Rectal smooth muscle tissue (tissue), 1 donor: ENCODE measurements around the gene GCC2.
A peak's percentile ranks its signal among the peaks of the same experiment; 100 is the strongest.

Experiments used
- H3K27ac ChIP-seq: one replicate; pipeline ENCODE4 v1.7.0; 2013; ENCODE audit warnings: low read depth, low read length, inconsistent platforms
- H3K27me3 ChIP-seq: one replicate; pipeline ENCODE4 v1.7.0; 2013; ENCODE audit warnings: low read length; ENCODE audit not compliant: control insufficient read depth, insufficient read depth
- H3K36me3 ChIP-seq: one replicate; pipeline ENCODE4 v1.7.0; 2013; ENCODE audit warnings: low read length; ENCODE audit not compliant: control insufficient read depth, insufficient read depth
- H3K4me1 ChIP-seq: one replicate; pipeline ENCODE4 v1.7.0; 2013; ENCODE audit warnings: low read length; ENCODE audit not compliant: control insufficient read depth, insufficient read depth
- H3K4me3 ChIP-seq: one replicate; pipeline ENCODE4 v1.7.0; 2013; ENCODE audit warnings: low read length
- H3K9ac ChIP-seq: one replicate; pipeline ENCODE4 v1.7.0; 2013; ENCODE audit warnings: low read length

GCC2 gene

GRCh38 chr2:108448678-108449409, at the start of gene GCC2:
TSS of gene GCC2 (plus strand) at chr2:108449206. CDS start at chr2:108449275, 69 bp downstream.
- Histone ChIP-seq H3K36me3 (no peaks in the 10 kb centered on the region), H3K27ac (peak within 1 kb of the TSS; percentile 88), H3K4me1 (peaks cover 9% of the 10 kb centered on the region), H3K4me3 (peak within 1 kb of the TSS; percentile 86), H3K9ac (peak within 1 kb of the TSS; percentile 96), H3K27me3 (no peaks in the 10 kb centered on the region)

DNA sequence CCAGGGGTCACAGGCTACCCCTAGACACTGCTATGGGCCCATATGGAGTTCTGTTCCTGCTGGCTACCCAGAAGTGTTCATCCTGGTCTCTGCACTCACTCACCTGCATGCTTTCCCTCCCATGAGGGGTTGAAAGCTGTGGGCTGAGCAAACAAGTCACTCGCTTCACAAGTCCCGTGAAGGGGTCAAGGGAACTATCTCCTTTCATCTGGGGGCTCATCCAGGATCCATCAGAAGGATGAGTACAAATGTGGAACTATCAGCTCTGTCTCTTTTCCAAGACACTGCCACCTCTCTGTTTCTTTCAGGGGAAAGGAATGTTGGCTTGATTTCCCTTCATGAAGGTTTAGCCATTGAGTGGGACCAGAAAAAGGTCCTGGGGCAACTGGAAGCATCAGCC, 49.5 kb upstream of the GCC2 start:
- H3K9ac ChIP-seq: no peak overlapping the region
- no peak overlapping the region for H3K4me3 ChIP-seq
- no peaks in the 10 kb centered on the region for H3K4me1 ChIP-seq
- H3K36me3 ChIP-seq: no peaks in the 10 kb centered on the region
- no peaks in the 10 kb centered on the region for H3K27me3 ChIP-seq
- no peak overlapping the region for H3K27ac ChIP-seq

DNA sequence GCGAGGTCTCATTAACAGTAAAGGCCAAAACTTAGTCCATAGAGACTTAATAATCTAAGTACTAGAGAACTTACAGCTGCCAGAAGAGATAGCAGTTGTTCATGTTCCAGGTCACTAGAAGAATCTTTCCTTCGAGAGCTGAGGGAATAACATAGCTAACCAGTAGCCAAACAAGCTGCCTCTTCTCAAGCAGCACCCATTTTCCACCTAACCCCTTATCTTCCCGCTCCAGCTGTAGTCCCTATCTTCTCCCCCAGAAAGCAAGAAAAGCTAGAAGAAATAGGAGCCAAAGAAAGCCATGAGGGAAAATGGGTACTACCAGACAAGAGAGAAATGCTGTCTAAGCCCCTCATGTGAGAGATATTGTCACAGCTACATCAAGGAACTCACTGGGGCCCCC, 47.2 kb upstream of the GCC2 start:
- H3K4me3 ChIP-seq: no peak overlapping the region
- H3K27me3 ChIP-seq: no peaks in the 10 kb centered on the region
- H3K4me1 ChIP-seq: no peaks in the 10 kb centered on the region
- no peak overlapping the region for H3K9ac ChIP-seq
- H3K36me3 ChIP-seq: no peaks in the 10 kb centered on the region
- H3K27ac ChIP-seq: no peak overlapping the region

DNA sequence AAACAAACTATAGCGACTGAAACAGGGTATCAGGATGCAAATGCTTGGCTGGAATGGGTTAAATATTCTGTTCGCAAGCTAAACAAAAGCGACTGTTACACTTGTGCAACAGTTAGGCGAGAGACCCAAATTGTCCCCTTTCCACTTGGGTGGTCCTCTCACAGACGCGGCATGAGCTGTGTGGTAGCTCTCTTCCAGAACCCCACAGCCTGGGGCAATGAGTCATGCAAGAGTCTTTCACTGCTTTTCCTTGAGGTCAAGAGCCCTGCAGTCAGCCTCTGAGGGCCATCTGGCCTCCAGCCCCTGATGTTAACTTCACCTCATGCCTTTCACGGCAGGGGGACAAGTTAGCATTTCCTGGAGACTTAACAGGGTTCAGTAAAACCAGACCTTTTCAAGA, 45.5 kb upstream of the GCC2 start:
- Histone ChIP-seq H3K4me3 (no peak overlapping the region), H3K36me3 (no peaks in the 10 kb centered on the region), H3K27me3 (no peaks in the 10 kb centered on the region), H3K9ac (no peak overlapping the region), H3K4me1 (no peaks in the 10 kb centered on the region), H3K27ac (no peak overlapping the region)

DNA sequence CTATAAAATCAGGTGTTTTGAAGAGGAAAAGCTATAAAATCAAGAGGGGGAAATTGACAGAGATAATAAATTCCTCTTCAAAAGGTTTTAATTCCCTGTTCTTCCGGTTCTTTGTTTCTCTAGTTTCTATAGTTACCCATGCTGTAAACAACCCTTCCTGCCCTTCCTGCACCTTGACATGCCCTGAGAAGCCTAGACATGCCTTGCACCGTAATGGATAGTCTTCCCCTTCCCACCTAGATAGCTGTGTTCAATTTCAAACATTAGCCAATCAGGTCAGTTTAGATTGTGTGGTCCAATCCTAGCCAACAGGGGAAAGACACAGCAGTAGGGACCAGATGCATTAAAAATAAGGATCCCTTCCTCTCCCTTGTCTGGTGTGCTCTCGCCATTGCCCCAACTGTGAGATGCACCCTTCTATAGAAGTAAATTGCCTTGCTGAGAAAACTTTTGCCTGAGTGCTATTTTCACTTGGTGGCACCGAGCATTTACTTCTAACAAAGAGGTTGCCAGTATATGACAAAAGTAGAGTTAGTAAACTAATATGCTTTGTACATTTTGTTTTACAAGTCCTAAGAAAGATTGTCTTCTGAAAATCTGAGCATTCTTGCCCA, 44.1 kb upstream of the GCC2 start:
- Histone ChIP-seq H3K4me1 (no peaks in the 10 kb centered on the region), H3K9ac (no peak overlapping the region), H3K4me3 (no peak overlapping the region), H3K27me3 (no peaks in the 10 kb centered on the region), H3K27ac (no peak overlapping the region), H3K36me3 (no peaks in the 10 kb centered on the region)

GRCh38 chr2:108407864-108408729, 40.9 kb upstream of the GCC2 start:
- Histone ChIP-seq H3K9ac (no peak overlapping the region), H3K4me3 (no peak overlapping the region), H3K36me3 (no peaks in the 10 kb centered on the region), H3K4me1 (no peaks in the 10 kb centered on the region), H3K27ac (no peak overlapping the region), H3K27me3 (no peaks in the 10 kb centered on the region)

DNA sequence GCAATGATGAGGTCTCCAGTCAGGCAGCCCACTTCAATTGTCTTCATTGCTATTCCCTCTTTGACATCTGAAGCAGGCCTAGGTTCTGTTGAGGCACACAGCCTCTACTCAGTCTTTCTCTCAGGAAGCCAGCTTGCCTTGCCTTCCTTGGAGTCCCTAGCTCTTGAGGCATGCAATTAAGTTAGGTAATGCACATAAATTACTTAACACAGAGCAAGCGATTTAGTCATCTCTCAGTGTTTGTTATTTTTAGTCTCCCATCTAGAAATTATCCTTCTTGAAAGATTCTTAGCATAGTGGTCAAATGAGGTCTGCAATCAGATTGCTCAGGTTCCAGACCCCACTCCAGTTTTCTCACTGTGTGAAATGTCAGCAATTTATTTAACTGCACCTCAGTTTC, 39.2 kb upstream of the GCC2 start:
- Histone ChIP-seq H3K4me1 (no peaks in the 10 kb centered on the region), H3K9ac (no peak overlapping the region), H3K4me3 (no peak overlapping the region), H3K27ac (no peak overlapping the region), H3K36me3 (no peaks in the 10 kb centered on the region), H3K27me3 (no peaks in the 10 kb centered on the region)

- no peaks in the 10 kb centered on the region for H3K36me3 ChIP-seq
- H3K27ac ChIP-seq: no peak overlapping the region
- H3K27me3 ChIP-seq: no peaks in the 10 kb centered on the region
- no peak overlapping the region for H3K4me3 ChIP-seq
- H3K9ac ChIP-seq: no peak overlapping the region
- H3K4me1 ChIP-seq: no peaks in the 10 kb centered on the region
These were observed 35.9 kb upstream of the GCC2 start for GRCh38 chr2:108412995-108413710.

DNA sequence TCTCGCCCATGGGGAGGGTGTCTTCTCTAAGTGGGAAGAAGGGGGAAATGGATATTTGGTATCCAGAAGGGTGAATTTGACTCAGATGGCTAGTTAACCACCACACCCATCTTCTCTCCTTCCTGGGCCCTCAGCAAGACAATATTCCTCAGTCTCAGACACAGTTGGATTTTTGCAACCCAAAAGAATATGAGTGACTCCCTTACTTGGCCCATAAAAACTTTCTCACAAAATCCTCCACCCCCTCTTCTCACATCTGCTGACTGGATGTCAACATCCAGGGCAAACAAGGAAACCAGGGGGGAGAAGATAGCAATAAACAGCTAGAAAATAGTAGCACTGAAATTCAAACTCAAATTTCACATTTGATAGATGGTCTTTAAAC, 35.3 kb upstream of the GCC2 start:
- no peak overlapping the region for H3K27ac ChIP-seq
- no peaks in the 10 kb centered on the region for H3K4me1 ChIP-seq
- H3K36me3 ChIP-seq: no peaks in the 10 kb centered on the region
- no peaks in the 10 kb centered on the region for H3K27me3 ChIP-seq
- no peak overlapping the region for H3K9ac ChIP-seq
- no peak overlapping the region for H3K4me3 ChIP-seq

- Histone ChIP-seq H3K4me1 (no peaks in the 10 kb centered on the region), H3K27me3 (no peaks in the 10 kb centered on the region), H3K4me3 (no peak overlapping the region), H3K27ac (no peak overlapping the region), H3K9ac (no peak overlapping the region), H3K36me3 (no peaks in the 10 kb centered on the region)
These were observed 34.6 kb upstream of the GCC2 start for GRCh38 chr2:108414256-108414876.

DNA sequence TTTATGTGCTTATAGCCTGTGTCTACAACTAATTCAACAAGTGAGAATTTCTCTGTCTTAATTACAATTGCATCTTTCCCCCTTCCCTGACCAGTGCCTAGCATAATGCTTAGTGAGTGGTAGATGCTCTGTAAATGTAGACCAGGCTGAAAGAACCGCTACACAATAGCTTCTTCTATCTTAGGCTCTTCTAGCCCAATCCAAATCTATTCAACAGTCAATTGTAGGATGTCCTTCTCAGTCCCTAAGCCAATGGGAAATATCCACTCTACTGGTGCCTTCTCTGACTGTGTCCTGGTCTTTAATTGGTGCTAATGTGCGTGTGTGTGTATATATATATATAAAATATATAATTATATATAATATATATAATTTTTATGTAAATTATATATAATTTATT, 34.1 kb upstream of the GCC2 start:
- Histone ChIP-seq H3K4me1 (no peaks in the 10 kb centered on the region), H3K4me3 (no peak overlapping the region), H3K27me3 (no peaks in the 10 kb centered on the region), H3K9ac (no peak overlapping the region), H3K27ac (no peak overlapping the region), H3K36me3 (no peaks in the 10 kb centered on the region)

- no peaks in the 10 kb centered on the region for H3K4me1 ChIP-seq
- no peaks in the 10 kb centered on the region for H3K27me3 ChIP-seq
- H3K9ac ChIP-seq: no peak overlapping the region
- no peak overlapping the region for H3K27ac ChIP-seq
- no peak overlapping the region for H3K4me3 ChIP-seq
- no peaks in the 10 kb centered on the region for H3K36me3 ChIP-seq
These were observed 31.8 kb upstream of the GCC2 start for GRCh38 chr2:108417254-108417653.
